Measurements from ENCODE around the gene SLC25A21.

GRCh38 chr14:36866867-36867266, 305.5 kb downstream of the SLC25A21 start:
- TF ChIP-seq CTCF (IDR thresholded peaks at IDR 0.05): no peak
- TF ChIP-seq POLR2A (IDR thresholded peaks at IDR 0.05): no peak
